ENCODE data around the gene AP4B1.
"Not testable (repeated sequence)": the region's sequence is repeated elsewhere in the genome, so short reads cannot be mapped to it uniquely, and the experiment has no call there.

AP4B1 gene

DNA sequence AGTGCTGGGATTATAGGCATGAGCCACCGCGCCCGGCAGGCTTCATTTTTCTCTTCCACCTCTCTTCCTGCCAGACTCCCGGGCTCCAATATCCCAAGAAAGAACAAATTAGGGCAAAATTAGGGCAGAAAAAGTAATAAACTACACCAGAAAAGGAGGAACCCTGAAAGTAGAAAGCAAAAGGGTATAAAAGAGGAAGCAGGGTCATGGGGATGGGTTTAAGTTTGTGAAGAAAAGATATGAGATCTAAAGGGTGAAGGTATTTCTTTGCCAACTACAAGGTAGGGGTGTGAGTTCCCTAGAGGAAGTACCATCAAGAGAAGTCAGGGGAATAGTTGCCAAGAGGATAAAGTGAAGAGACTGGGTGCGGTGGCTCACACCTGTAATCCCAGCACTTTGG, 43.0 kb downstream of the AP4B1 start:
- in situ Hi-C loops (cut with HindIII; ENCODE audit: low sequenced_read_pairs), result no loop called here

DNA sequence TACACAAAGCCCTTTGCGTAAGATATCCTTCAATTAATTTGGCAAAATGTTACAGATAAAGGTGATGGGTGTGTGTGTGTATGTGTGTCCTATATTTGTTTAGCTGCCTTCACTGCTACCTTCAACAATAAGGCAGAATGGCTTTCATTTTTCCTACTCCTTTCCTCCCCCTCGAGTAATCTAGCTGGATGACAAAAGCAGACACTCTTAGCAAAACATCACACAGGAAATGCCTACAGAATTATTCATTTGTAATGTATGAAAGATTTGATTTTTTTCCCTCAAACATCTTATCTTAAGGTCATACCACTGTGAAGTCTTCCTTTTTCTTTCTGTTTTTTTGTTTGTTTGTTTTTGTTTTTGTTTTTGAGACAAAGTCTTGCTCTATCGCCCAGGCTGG, 43.7 kb downstream of the AP4B1 start:
- in situ Hi-C loops (cut with HindIII; ENCODE audit: low sequenced_read_pairs), result no loop called here

DNA sequence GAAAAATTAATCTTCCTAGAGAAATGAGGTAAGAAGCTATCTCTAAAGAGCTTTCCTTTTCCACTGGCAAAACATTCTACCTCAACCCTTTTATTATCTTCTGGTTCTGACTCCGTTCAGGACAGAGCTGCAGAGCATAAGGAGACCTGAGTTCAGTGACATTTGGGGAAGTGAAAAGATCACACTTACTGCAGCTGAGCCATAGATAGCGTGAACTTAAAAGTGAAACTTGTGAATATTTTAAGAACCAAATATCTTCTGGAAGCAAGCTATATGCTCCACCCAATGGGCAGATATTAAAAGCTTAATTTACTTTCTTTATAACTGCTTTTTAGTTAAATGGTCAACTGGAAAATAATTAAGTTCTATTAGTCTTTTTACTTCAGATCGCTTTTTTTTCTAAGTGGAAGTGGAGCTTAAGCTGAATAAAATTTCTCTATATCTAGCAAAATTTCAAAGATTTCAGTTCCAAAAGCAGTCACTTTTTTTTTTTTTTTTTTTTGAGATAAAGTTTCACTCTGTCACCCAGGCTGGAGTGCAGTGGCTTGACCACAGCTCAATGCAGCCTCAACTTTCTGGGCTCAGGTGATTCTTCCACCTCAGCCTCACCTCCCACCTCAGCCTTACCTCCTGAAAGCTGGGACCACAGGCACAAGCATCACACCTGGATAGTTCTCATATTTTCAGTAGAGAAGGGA, 45.0 kb downstream of the AP4B1 start:
- in situ Hi-C loops (cut with HindIII; ENCODE audit: low sequenced_read_pairs), result no loop called here

DNA sequence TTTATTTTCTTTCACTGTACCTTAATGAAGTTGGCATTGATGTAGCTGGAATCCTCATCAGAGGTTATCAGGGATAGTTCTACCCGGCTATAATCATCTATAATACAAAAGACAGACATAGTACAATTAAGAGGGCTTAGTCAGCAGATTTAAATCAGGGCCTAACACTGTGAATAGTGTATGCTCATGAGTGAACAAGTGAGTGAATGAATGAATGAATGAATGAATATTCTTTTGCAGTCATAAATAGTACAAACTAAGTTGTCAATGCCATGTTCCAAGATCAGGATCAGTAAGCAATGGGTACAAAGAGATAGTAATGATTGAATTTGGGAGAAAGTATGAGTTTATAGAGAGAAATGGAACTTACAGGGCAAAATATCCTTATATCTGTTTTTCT, 45.6 kb downstream of the AP4B1 start:
- in situ Hi-C loops (cut with HindIII; ENCODE audit: low sequenced_read_pairs), result no loop called here

DNA sequence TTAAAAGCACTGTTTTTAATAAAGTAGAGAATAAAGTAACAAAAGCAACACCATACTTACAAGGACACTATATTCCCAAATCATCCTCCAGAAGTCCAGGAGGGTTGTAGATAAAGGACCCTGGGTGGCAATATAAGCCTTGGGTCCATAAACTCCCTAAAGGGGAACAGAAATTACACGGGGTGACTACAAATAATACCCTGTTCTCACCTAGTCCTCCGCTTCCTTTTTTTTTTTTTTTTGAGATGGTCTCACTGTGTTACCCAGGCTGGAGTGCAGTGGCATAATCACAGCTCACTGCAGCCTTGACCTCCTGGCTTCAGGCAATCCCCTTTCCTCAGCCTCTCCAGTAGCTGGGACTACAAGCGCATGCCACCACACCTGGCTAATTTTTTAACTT, 46.2 kb downstream of the AP4B1 start:
- in situ Hi-C loops (cut with HindIII; ENCODE audit: low sequenced_read_pairs), result no loop called here

DNA sequence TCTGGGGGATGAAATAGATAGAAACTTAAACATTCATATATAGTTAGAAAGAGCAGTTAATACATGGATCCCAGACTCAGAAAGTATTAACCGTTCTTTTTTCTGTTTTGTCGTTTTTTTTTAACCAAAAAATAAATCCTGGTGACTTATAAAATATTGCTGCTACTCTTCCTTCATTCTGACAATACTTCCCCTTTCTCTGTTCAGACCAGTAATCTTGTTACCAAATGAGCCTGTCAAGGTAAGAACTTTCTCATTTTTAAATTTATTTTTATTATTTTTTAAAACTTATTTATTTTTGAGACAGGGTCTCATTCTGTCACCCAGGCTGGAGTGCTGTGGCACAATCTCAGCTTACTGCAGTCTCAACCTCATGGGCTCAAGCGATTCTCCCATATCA, 46.8 kb downstream of the AP4B1 start:
- in situ Hi-C loops (cut with HindIII; ENCODE audit: low sequenced_read_pairs), result no loop called here

DNA sequence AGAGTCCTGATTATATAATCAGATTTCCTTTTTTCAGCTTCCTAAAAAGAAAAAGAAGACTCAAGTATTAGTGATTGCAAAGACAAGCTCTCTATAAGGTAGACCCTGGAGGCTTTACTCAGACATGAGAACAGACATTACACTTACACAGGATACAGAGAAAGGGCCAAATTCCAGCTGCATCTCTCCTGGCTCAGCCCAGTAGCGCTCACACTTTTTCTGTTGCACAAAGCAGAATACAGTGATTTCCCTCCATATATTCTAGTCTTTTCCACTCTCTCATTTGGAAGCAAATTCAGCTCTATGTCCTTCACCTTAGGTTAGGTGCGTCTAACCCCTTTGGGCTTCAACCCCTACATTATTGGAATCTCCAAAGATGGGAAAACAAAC, 48.2 kb downstream of the AP4B1 start:
- in situ Hi-C loops (cut with HindIII; ENCODE audit: low sequenced_read_pairs), result no loop called here

DNA sequence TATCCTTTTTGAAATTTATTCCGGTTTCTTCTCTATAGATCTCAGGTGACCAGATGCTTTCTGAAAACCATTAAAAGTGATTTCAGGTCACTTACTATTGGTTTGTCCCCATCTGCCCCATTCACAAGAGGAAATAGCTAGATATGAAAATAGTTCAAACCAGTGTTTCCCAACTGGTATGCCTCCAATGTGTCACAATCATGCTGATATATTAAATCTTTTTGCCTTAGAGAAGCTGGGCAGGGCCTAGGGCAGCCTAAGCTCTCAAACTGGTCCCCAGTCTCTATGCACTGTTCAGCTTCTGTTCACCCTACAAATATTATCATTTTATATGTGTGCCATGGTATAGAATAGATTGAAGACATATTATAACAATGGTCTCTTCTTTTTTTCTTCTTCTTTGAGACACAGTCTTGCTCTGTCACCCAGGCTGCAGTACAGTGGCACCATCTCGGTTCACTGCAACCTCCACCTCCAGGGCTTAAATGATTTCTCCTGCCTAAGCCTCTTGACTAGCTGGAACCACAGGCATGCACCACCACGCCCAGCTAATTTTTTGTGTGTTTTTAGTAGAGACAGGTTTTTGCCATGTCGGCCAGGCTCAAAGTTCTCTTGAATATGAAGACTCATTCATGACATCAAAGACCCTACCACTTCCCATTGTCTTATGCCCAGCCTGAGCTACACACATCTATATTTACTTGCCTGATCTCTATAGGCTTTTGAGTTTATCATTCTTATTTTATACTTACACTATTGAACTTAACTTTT, 48.8 kb downstream of the AP4B1 start:
- in situ Hi-C loops (cut with HindIII; ENCODE audit: low sequenced_read_pairs), result no loop called here

DNA sequence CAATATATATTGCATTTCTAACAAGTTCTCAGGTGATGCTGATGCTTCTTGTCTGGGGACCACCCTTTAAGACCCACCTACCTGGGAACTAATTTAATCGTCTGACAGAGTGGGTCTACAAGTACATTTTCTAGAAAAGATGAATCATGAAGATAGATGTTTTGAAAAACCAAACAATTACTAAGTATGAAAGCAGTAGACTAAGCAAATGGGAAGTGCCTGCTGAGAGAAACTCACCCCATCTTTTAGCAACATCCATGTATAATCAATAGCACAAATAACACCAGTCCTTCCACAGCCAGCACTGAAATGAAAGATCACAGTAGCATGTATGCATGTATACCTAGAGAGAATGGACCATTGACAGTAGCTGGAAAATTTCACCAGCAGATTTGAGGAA, 50.4 kb downstream of the AP4B1 start:
- in situ Hi-C loops (cut with HindIII; ENCODE audit: low sequenced_read_pairs), result no loop called here

DNA sequence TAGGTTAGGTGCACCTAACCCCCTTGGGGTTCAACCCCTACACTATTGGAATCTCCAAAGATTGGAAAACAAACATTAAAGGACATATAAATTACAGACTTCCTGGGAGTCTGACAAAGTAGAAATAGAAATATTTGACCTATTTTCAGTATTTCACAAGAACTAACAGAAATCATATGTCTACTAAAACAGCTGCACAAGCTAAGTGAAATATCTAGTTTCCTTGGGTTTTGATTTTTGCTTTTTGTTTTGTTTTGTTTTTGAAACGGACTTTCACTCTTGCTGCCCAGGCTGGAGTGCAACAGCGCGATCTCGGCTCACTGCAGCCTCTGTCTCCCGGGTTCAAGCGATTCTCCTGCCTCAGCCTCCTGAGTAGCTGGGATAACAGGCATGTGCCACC, 51.9 kb downstream of the AP4B1 start:
- in situ Hi-C loops (cut with HindIII; ENCODE audit: low sequenced_read_pairs), result not testable (repeated sequence)

DNA sequence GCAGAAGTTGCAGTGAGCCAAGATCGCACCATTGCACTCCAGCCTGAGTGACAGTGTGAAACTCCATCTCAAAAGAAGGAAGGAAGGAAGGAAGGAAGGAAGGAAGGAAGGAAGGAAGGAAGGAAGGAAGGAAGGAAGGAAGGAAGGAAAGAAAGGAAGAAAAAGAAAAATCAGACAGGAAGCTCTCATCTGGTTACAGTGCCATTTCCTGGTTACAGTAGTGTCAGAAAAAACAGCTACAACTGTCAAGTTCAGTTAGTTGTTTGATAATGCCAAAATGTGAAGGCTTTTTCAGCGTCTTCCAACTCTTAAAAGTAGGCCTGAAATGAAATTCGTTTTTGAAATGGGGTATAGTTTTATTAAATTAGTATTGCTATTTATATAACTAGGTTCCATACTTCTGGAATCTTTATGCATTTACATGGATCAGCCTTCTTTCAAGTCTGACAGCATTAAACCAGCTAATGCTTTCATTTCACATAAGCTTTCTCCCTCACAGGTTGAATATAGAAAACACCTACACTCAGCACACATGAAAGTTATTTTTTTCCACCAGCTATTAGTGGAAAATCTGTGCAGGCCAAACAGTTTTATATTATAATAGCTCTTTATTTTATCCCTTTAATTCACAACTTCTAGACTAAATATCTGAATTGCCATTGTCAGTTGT, 54.3 kb downstream of the AP4B1 start:
- in situ Hi-C loops (cut with HindIII; ENCODE audit: low sequenced_read_pairs), result no loop called here

DNA sequence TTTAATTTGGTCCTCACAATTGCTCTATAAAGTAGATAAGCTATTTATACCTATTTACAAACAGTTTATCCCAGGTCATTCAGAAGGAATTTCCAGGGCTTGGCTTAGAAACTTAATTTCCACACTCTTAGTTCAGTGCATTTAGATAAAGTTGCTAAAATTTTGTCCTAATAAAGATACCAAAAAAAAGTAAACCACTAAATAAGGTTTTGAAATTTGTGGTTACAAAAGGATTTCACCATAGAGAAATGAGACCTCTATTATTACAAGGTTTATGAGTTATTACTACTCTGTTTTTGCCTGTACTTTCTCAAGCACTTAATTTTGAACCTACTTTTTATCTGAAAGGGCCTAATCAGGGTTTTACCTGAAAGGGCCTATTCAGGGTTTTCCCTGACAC, 55.5 kb downstream of the AP4B1 start:
- in situ Hi-C loops (cut with HindIII; ENCODE audit: low sequenced_read_pairs), result no loop called here

DNA sequence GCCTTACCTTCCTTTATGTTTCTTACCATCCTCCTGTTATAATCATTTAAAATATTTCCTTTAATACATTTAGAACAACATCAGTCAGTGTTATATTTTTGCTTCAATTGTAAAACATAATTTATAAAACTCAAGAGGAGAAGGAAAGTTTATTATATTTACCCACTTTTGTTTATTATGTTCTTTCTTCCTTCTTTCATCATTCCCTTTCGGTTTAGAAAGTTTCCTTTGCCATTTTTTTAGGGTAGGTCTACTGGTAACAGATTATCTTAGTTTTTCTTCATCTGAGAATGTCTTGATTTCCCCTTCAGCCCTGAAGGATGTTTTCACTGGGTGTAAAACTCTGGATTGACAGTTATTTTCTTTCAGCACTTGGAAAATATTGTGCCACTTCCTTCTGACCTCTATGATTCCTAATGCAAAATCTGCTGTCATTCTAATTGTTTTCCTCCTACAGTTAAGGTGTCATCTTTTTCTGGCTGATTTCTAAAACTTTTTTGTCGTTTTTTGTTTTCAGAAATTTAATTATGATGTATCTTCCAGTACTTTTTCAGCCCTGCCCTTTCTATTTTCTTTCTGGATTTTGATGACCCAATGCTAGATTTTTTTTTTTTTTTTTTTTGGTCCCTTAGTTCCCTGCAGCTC, 58.1 kb downstream of the AP4B1 start:
- in situ Hi-C loops (cut with HindIII; ENCODE audit: low sequenced_read_pairs), result no loop called here

Measured in DLD1 (cell line).